Central memory CD4-positive, alpha-beta T cell (primary cell): ENCODE results near the gene HINFP.
"Not testable (repeated sequence)": the region's sequence is repeated elsewhere in the genome, so short reads cannot be mapped to it uniquely, and the experiment has no call there.

ENCODE experiments used
- DNase-seq: peaks from one replicate; pipeline ENCODE4 v3.0.0; 2022

HINFP gene

GRCh38 chr11:119160151-119160550 lies 38.8 kb downstream of the HINFP start:
- no peak for DNase-seq

DNA sequence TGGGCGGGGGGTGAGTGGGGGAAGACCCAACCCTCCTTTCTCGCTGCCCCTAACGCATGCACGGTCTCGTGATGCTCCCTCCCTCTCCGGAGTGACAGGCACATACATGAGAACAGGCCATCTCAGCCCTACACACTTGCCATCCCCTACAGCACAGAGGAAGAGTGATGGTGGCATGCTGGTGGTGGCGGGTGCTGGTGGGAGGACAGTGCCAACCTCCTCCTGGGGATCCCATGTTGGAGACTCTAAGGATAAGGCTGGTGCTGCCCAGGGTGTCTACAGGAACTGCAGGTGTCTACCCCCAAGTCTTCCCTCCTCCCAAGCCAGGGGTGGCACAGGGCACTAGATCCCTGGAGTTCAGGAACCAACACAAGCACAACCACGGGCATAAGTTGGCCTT lies 40.5 kb downstream of the HINFP start:
- no peak for DNase-seq

GRCh38 chr11:119166368-119167076 lies 45.1 kb downstream of the HINFP start:
- DNase-seq, result no peak

GRCh38 chr11:119167077-119167458 lies 45.7 kb downstream of the HINFP start:
- not testable (repeated sequence) for DNase-seq

DNA sequence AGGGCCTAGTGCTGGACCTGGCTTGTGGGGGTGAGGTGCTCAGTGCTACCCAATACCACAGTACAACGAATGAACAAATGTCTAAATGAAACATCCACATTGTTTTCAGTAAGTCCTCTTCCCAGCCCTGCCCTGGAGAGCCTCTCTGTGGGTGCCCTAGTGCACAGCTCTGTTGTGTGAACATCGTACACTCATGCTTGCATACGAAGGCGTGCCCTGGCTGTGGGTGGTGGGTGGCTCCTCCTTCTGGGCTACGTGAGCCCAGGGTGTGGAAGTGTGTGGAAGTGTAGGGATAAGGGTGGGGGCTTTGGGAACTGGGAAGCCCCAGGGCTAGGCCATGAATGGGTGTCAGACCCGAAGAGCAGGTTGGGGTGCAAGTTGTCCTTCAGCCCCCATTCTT lies 46.6 kb downstream of the HINFP start:
- DNase-seq, result no peak

GRCh38 chr11:119168471-119169281 lies 47.3 kb downstream of the HINFP start, which contains the start of gene NLRX1:
Gene NLRX1, plus strand, starts transcription at chr11:119168725. Its CDS starts 2,679 bp downstream, at chr11:119171404.
- peak; percentile 76 for DNase-seq

GRCh38 chr11:119169282-119169719 lies 47.9 kb downstream of the HINFP start:
- no peak for DNase-seq

GRCh38 chr11:119172513-119172912 lies 51.1 kb downstream of the HINFP start:
- DNase-seq, result no peak

- no peak for DNase-seq
These were observed 52.1 kb downstream of the HINFP start for GRCh38 chr11:119173453-119173852.

DNA sequence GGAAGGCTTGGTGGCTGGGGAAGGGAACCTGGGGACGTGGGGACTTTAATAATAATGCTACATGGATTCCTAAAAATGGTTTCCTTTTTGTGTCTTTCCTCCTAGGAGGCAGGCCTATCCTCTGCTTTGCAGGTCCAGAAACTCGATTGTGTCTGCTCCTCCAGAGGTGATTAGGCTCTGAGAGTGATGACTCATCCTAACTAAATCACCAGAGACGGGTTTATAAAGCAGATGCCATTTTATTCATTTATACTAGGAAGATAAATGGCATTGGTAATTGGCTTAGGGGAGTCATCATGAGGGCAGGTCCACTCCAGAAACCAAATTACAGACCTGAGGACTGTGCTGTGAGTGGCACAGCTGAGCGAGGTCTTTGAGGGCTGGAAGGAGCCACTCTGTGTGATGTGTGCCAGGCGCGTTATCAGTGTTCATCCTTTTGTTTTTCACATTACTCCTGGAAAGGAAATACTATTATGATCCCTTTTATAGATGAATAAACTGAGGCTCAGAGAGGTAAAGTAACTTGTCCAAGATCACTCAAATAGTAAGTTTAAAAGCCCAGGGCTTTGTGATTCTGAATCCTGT lies 54.2 kb downstream of the HINFP start:
- no peak for DNase-seq

DNA sequence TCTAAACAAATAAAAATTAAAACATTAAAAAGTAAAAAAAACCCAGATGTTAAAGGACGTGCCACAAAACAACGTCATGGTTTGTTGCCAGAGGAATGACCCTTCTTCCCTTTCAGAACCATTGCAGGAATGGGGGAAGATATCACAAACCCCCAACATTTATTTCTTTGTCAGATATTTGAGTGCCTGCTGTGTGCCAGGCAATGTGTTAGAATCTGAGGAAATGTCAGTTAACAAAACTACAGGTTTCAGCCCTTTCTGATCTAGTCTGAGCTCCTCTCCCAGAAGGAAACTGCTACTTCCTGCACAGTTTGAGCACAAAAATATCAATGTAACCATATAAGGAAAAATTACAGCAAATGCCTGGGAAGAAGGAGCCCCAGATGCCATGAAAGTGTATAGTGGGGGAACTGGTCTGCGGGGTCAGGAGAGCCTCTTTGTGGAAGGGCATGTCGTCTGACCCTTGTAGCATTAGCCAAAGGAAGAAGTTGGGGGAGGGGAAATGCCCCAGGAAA lies 56.8 kb downstream of the HINFP start:
- DNase-seq, result no peak

GRCh38 chr11:119179342-119179741 lies 58.0 kb downstream of the HINFP start:
- no peak for DNase-seq

- no peak for DNase-seq
These were observed 58.6 kb downstream of the HINFP start for GRCh38 chr11:119179983-119180382.

- DNase-seq, result no peak
These were observed 59.6 kb downstream of the HINFP start for GRCh38 chr11:119180729-119181676.

- no peak for DNase-seq
These were observed 60.5 kb downstream of the HINFP start for GRCh38 chr11:119181677-119182412.

DNA sequence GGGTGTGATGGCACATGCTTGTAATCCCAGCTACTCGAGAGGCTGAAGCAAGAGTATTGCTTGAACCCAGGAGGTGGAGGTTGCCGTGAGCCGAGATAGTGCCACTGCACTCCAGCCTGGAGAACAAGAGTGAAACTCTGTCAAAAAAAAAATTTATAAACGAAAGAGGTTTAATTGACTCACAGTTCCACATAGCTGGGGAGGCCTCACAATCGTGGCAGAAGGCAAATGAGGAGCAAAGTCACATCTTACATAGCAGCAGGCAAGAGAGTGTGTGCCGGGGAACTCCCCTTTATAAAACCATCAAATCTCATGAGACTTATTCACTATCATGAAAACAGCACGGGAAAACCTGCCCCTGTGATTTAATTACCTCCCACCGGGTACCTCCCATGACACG lies 63.0 kb downstream of the HINFP start:
- DNase-seq, result not testable (repeated sequence)
